ENCODE data around the gene C9orf50. TPM values are rescaled to one million over a fixed set of nuclear protein-coding genes. Genes with fewer than 3 reads are reported as not detected.

The C9orf50 gene
- total RNA-seq, 1 donor from 2014 or later = not detected

GRCh38 chr9:129612815-129613519, 7.9 kb downstream of the C9orf50 start:
- intact Hi-C loops (cut with micrococcal nuclease) = loop anchor here (5.0 to 10.0 kb wide), 2 partner anchors 126 to 228 kb away; no protein-coding TSS in a partner anchor

- intact Hi-C loops (cut with micrococcal nuclease) = loop anchor here (5.0 to 10.0 kb wide), 2 partner anchors 125 to 227 kb away; no protein-coding TSS in a partner anchor
Measured at GRCh38 chr9:129612123-129612522, 8.8 kb downstream of the C9orf50 start.

GRCh38 chr9:129611307-129611800, 9.5 kb downstream of the C9orf50 start:
- intact Hi-C loops (cut with micrococcal nuclease) = loop anchor here (5.0 to 10.0 kb wide), 2 partner anchors 124 to 227 kb away; no protein-coding TSS in a partner anchor

GRCh38 chr9:129610473-129611306, 10.2 kb downstream of the C9orf50 start:
- intact Hi-C loops (cut with micrococcal nuclease) = loop anchor here (1.0 to 10.0 kb wide), 4 partner anchors 123 to 470 kb away; no protein-coding TSS in a partner anchor

- intact Hi-C loops (cut with micrococcal nuclease) = loop anchor here (1.0 to 10.0 kb wide), 4 partner anchors 123 to 470 kb away; no protein-coding TSS in a partner anchor
Measured at GRCh38 chr9:129610213-129610472, 10.8 kb downstream of the C9orf50 start.

GRCh38 chr9:129609486-129610212, 11.3 kb downstream of the C9orf50 start:
- intact Hi-C loops (cut with micrococcal nuclease) = loop anchor here (1.0 to 10.0 kb wide), 4 partner anchors 122 to 469 kb away; no protein-coding TSS in a partner anchor

GRCh38 chr9:129608561-129609481, 12.1 kb downstream of the C9orf50 start:
- intact Hi-C loops (cut with micrococcal nuclease) = no loop called here

GRCh38 chr9:129607027-129607387, 13.9 kb downstream of the C9orf50 start:
- intact Hi-C loops (cut with micrococcal nuclease) = no loop called here

- intact Hi-C loops (cut with micrococcal nuclease) = no loop called here
Measured at GRCh38 chr9:129606161-129607026, 14.5 kb downstream of the C9orf50 start.

- intact Hi-C loops (cut with micrococcal nuclease) = no loop called here
Measured at GRCh38 chr9:129604766-129605163, 16.1 kb downstream of the C9orf50 start.

GRCh38 chr9:129604056-129604765, 16.7 kb downstream of the C9orf50 start:
- intact Hi-C loops (cut with micrococcal nuclease) = no loop called here

GRCh38 chr9:129602598-129603415, 18.1 kb downstream of the C9orf50 start:
- intact Hi-C loops (cut with micrococcal nuclease) = no loop called here

- intact Hi-C loops (cut with micrococcal nuclease) = no loop called here
Measured at GRCh38 chr9:129601082-129601674, 19.7 kb downstream of the C9orf50 start.

GRCh38 chr9:129598089-129598596, 22.8 kb downstream of the C9orf50 start:
- intact Hi-C loops (cut with micrococcal nuclease) = no loop called here

- intact Hi-C loops (cut with micrococcal nuclease) = no loop called here
Measured at GRCh38 chr9:129597355-129598088, 23.4 kb downstream of the C9orf50 start.

GRCh38 chr9:129596541-129597331, 24.2 kb downstream of the C9orf50 start:
- intact Hi-C loops (cut with micrococcal nuclease) = no loop called here

Data from T-helper 2 cell treated with Interferon-gamma antibody and Interleukin-4, amounts not matched to agents 100 ng/mL and 5 ng/mL, for 36 hours (primary cell).